AG04449 (cell line): Measurements from ENCODE around the gene ADD2.

Source experiments
- CTCF ChIA-PET: fragments of 350-600 bp; formaldehyde crosslinking; extraction: SDS; loops from one replicate; lab custom pipeline; 2021; ENCODE audit warnings: antibody characterized with exemption; lab: Yijun Ruan, JAX
- POLR2A ChIA-PET: fragments of 400-600, 350-600 bp; formaldehyde crosslinking; extraction: SDS; loops from one replicate; lab custom pipeline; 2020; ENCODE audit warnings: antibody characterized with exemption, inconsistent platforms; lab: Yijun Ruan, JAX
- DNase-seq: peaks from one replicate; pipeline ENCODE4 v3.0.0-alpha.2; 2010; ENCODE audit warnings: low read depth, low spot score
- H3K4me3 ChIP-seq: 2 replicates; pipeline ENCODE4 v1.5.1; 2011; ENCODE audit warnings: low read depth, mild to moderate bottlenecking, control low read depth, low read length
- TF ChIP-seq, protein P1 (sequence below): IDR thresholded peaks from one replicate; pipeline ENCODE4 v1.5.1; 2011; ENCODE audit warnings: mild to moderate bottlenecking, moderate library complexity, low read length, control low read depth, inconsistent platforms; ENCODE audit not compliant: insufficient read depth; ENCODE audit errors: missing control alignments

ADD2 gene

GRCh38 chr2:70725505-70725904, 42.5 kb downstream of the ADD2 start:
- no peak for DNase-seq
- ChIA-PET POLR2A (no interaction called here), CTCF (no interaction called here)
- TF ChIP-seq, protein P1, sequence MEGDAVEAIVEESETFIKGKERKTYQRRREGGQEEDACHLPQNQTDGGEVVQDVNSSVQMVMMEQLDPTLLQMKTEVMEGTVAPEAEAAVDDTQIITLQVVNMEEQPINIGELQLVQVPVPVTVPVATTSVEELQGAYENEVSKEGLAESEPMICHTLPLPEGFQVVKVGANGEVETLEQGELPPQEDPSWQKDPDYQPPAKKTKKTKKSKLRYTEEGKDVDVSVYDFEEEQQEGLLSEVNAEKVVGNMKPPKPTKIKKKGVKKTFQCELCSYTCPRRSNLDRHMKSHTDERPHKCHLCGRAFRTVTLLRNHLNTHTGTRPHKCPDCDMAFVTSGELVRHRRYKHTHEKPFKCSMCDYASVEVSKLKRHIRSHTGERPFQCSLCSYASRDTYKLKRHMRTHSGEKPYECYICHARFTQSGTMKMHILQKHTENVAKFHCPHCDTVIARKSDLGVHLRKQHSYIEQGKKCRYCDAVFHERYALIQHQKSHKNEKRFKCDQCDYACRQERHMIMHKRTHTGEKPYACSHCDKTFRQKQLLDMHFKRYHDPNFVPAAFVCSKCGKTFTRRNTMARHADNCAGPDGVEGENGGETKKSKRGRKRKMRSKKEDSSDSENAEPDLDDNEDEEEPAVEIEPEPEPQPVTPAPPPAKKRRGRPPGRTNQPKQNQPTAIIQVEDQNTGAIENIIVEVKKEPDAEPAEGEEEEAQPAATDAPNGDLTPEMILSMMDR: no peak
- H3K4me3 ChIP-seq: no peak overlapping the region

DNA sequence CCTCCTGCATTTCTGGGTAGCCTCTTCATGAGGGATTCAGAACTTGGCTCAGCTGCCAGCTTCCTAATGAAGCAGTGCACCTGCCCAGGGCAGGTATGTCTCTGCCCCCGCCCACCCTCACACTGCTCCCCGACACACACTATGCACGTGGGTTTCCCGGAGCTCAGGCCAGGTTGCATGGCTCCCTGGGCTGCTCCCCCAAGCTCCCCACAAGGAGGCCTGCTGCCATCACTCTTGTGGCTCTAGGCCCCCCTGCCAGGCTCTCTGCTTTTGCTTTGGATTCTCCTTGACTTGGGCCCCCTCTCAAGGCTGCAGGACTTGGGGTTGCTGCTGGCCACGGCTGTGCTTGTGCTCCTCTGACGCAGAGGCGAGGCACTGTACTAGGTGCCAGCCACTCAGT, 43.6 kb downstream of the ADD2 start:
- TF ChIP-seq, protein P1: no peak
- DNase-seq: no peak
- no peak overlapping the region for H3K4me3 ChIP-seq
- POLR2A ChIA-PET: no interaction called here
- CTCF ChIA-PET: no interaction called here

- DNase-seq: no peak
- H3K4me3 ChIP-seq: no peak overlapping the region
- ChIA-PET POLR2A (no interaction called here), CTCF (no interaction called here)
- TF ChIP-seq, protein P1: no peak
Observed at GRCh38 chr2:70723286-70723885, 44.6 kb downstream of the ADD2 start.

DNA sequence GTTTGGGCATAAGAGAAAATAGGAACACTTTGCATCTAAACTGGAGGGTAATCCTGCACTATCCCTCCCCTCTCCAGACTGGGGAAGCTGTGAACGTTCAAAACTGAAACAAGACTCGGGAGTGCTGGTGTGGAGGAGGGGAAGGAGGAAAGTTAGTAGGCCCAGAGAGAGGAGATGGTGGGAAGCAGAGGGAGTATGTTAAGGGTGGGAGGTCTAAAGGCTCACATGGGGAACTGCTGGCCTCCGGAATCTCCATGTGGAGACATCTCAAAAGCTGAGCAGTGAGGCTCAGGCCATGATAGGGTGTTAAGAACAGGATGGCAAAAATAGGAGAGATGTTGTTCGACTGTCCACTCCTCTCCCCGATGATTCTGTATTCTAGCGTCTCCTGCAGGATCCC, 47.9 kb downstream of the ADD2 start:
- H3K4me3 ChIP-seq: no peak overlapping the region
- POLR2A ChIA-PET: no interaction called here
- DNase-seq: no peak
- TF ChIP-seq, protein P1: no peak
- CTCF ChIA-PET: no interaction called here

DNA sequence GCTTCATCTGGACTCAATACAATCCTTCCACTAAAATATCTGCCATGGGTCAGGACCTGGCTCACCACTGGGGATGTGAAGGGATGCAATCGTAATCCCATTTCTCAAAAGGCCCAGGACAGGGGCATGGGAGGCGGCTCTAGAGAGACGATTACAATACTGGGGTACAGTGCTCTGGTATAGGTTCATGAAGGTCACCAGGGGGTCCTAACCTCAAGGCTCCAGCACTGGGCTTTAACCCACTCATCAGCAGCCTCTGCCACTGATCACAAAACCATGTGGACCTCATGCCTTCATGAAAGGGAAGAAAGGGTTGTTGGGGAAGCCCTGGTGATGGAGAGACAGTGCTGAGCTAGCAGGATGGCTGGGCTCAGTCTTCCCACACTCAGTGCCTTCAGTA, 48.8 kb downstream of the ADD2 start:
- CTCF ChIA-PET: no interaction called here
- TF ChIP-seq, protein P1: no peak
- no peak overlapping the region for H3K4me3 ChIP-seq
- no peak for DNase-seq
- POLR2A ChIA-PET: no interaction called here

DNA sequence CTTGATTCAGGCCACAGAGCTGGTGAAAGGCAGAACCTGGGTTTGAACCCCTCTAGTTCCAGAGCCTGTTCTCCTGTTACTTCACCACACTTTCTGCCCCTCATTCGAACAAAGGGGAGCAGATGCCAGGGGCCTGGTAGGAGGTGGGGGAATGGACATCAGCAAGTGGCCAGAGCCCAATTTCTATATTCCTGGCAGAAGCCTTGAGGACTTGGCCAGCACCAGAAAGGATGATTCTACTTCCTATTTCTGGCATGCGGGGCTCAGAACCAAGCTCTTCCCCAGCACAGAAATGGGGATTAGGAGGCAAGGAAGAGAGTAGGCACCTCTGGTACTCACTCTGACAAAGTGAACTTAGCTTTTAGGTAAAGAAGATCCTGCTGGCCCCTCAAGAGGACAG, 49.3 kb downstream of the ADD2 start:
- CTCF ChIA-PET: no interaction called here
- no peak overlapping the region for H3K4me3 ChIP-seq
- TF ChIP-seq, protein P1: no peak
- POLR2A ChIA-PET: no interaction called here
- no peak for DNase-seq
